ENCODE results near the gene KRT5.

GRCh38 chr12:52542157-52542556 is 22.0 kb upstream of the KRT5 start:
- TF ChIP-seq CTCF (IDR thresholded peaks at IDR 0.05) (no peak), EP300 (IDR thresholded peaks at IDR 0.05) (no peak)

Data from upper lobe of left lung (tissue), 4 donors.